Retinal pigment epithelial cell (primary cell): ENCODE data around the gene SGK1.

Experiments used
- DNase-seq: peaks from one replicate; pipeline ENCODE4 v3.0.0-alpha.2; 2010; ENCODE audit warnings: low read depth
- H3K4me3 ChIP-seq: 2 replicates; pipeline ENCODE4 v1.5.1; 2011; ENCODE audit warnings: mild to moderate bottlenecking, low read length, control low read depth, moderate library complexity
- TF ChIP-seq, protein P1 (sequence below): conservative IDR thresholded peaks from 2 replicates; pipeline ENCODE4 v1.5.1; 2011; ENCODE audit warnings: low read depth, low read length, control low read depth, inconsistent platforms

Gene SGK1

GRCh38 chr6:134177236-134177635 is 140.7 kb downstream of the SGK1 start:
- peak overlapping the region; percentile 61 for H3K4me3 ChIP-seq
- TF ChIP-seq, protein P1, sequence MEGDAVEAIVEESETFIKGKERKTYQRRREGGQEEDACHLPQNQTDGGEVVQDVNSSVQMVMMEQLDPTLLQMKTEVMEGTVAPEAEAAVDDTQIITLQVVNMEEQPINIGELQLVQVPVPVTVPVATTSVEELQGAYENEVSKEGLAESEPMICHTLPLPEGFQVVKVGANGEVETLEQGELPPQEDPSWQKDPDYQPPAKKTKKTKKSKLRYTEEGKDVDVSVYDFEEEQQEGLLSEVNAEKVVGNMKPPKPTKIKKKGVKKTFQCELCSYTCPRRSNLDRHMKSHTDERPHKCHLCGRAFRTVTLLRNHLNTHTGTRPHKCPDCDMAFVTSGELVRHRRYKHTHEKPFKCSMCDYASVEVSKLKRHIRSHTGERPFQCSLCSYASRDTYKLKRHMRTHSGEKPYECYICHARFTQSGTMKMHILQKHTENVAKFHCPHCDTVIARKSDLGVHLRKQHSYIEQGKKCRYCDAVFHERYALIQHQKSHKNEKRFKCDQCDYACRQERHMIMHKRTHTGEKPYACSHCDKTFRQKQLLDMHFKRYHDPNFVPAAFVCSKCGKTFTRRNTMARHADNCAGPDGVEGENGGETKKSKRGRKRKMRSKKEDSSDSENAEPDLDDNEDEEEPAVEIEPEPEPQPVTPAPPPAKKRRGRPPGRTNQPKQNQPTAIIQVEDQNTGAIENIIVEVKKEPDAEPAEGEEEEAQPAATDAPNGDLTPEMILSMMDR: no peak
- DNase-seq: no peak

GRCh38 chr6:134176264-134176975 is 141.5 kb downstream of the SGK1 start:
- TF ChIP-seq, protein P1: no peak
- DNase-seq: no peak
- H3K4me3 ChIP-seq: peak overlapping the region; percentile 66

- peak overlapping the region; percentile 66 for H3K4me3 ChIP-seq
- no peak for DNase-seq
- TF ChIP-seq, protein P1: no peak
Observed at GRCh38 chr6:134175532-134176263, 142.2 kb downstream of the SGK1 start.

DNA sequence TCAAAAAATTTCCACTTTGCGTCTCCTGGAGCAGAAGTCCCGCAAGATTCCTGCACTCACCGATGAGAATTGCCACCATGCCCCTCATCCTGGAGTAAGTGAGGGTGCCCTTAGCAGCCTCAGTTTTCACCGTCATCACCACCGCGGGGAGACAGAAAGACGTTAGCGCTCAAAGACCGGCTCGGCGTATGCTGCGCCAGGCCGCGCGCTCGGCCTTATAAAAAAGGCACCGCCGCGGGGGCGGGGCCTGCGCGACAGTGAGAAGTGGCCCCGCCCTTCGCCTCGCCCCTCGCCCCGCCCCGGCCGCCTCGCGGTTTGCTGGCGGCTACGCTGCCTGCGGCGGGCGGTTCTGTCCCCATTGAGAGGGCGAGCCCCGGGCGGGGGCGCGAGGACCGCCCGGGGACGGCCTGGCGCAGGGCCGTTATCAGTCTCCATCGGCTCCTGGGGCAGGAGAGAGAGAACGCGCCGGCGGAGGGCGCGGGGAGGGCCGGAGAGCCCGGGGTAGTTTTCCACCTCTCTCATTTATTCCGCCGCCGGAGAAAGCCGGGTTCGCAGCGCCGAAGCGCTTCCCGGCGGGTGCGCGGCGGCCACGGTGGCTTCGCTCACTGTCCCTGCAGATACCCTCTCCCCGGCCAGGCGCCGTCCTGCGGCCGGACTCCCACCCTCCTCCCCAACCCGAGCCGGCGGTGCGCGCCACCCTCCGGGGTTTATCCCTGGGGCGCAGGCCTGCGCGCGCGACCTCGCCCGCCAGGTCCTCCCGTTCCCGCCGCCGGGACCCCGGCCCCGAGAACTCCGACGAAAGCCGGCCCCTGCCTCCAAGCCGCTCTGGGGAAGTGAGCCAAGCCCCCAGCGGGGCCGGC is 143.0 kb downstream of the SGK1 start:
- DNase-seq: no peak
- TF ChIP-seq, protein P1: no peak

GRCh38 chr6:134173936-134174671 is 143.8 kb downstream of the SGK1 start:
- H3K4me3 ChIP-seq: peak overlapping the region; percentile 99
- no peak for DNase-seq
- TF ChIP-seq, protein P1: peak; percentile 78

More for the DNA sequence above, 143.0 kb downstream of the SGK1 start:
- peak overlapping the region; percentile 99 for H3K4me3 ChIP-seq

DNA sequence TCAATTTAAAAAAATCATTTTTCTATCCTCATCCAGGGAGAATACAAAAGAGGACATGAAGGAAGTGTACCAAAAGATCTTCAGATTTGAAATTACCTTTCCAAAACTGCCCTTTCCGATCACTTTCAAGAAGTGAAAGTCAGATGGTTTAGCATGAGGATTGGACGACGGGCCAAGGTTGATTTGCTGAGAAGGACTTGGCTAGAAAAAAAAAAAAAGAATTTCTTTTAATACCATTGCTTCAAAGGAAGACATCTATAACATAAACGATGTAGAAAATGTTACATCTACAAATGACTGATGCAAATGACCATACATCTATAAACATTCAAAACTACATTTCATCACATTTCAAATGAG is 144.6 kb downstream of the SGK1 start:
- H3K4me3 ChIP-seq: peak overlapping the region; percentile 99
- TF ChIP-seq, protein P1: no peak
- DNase-seq: no peak
